AG04449 (cell line): ENCODE results near the gene CCDC91.

Experiments used
- CTCF ChIA-PET: fragments of 350-600 bp; formaldehyde crosslinking; extraction: SDS; loops from one replicate; lab custom pipeline; 2021; ENCODE audit warnings: antibody characterized with exemption; lab: Yijun Ruan, JAX
- POLR2A ChIA-PET: fragments of 400-600, 350-600 bp; formaldehyde crosslinking; extraction: SDS; loops from one replicate; lab custom pipeline; 2020; ENCODE audit warnings: antibody characterized with exemption, inconsistent platforms; lab: Yijun Ruan, JAX
- DNase-seq: peaks from one replicate; pipeline ENCODE4 v3.0.0-alpha.2; 2010; ENCODE audit warnings: low read depth, low spot score
- H3K4me3 ChIP-seq: 2 replicates; pipeline ENCODE4 v1.5.1; 2011; ENCODE audit warnings: low read depth, mild to moderate bottlenecking, control low read depth, low read length
- TF ChIP-seq, protein P1 (sequence below): IDR thresholded peaks from one replicate; pipeline ENCODE4 v1.5.1; 2011; ENCODE audit warnings: mild to moderate bottlenecking, moderate library complexity, low read length, control low read depth, inconsistent platforms; ENCODE audit not compliant: insufficient read depth; ENCODE audit errors: missing control alignments

Gene CCDC91, protein sequence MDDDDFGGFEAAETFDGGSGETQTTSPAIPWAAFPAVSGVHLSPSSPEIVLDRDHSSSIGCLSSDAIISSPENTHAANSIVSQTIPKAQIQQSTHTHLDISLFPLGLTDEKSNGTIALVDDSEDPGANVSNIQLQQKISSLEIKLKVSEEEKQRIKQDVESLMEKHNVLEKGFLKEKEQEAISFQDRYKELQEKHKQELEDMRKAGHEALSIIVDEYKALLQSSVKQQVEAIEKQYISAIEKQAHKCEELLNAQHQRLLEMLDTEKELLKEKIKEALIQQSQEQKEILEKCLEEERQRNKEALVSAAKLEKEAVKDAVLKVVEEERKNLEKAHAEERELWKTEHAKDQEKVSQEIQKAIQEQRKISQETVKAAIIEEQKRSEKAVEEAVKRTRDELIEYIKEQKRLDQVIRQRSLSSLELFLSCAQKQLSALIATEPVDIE

DNA sequence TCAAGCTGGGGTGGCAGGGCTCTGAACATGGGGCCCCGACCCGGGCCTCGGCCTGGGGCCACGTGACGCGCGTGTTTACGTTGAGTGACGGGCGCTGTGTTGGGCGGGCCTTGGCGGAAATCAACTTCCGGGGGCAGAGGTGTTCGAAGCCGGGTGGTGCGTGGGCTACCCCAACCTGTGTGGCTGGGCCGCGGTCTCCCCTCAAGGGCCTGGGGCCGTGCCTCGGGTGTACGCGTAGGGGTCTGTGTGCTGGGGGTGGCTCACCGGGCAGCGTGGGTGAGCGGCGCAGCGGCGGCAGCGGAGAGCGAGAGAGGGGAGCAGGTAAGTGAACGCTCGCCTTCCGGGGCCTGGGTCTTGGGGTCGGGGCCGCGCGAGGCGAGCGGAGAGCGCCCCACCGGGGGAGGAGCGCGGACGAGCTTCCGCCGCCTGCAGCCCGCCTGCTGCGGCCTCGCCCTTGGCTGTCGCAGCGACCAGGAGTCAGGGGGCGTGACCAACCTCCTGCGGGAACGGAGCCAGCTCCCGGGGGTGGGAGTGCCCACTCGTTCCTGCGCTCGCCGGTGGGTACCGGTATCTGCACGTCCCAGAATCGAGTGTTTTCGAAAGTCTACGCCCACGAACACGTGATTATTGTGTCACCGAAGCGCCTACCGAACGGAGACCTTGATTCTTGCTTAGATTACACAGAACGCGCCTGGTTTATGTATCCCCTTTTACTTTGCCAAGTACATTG is at the start of gene CCDC91:
TSS of gene CCDC91 (plus strand) at position 136 of the 730 bp plus-strand sequence. CDS start 66,760 bp downstream, outside the sequence.
- CTCF ChIA-PET: interaction anchor here (0.5 to 2.2 kb wide), 3 partner anchors 15 to 22 kb away, joined by 3 to 5 read pairs (median 3); no protein-coding TSS in a partner anchor
- peak; percentile 26 for DNase-seq
- H3K4me3 ChIP-seq: peak within 1 kb of the TSS; percentile 97
- TF ChIP-seq, protein P1, sequence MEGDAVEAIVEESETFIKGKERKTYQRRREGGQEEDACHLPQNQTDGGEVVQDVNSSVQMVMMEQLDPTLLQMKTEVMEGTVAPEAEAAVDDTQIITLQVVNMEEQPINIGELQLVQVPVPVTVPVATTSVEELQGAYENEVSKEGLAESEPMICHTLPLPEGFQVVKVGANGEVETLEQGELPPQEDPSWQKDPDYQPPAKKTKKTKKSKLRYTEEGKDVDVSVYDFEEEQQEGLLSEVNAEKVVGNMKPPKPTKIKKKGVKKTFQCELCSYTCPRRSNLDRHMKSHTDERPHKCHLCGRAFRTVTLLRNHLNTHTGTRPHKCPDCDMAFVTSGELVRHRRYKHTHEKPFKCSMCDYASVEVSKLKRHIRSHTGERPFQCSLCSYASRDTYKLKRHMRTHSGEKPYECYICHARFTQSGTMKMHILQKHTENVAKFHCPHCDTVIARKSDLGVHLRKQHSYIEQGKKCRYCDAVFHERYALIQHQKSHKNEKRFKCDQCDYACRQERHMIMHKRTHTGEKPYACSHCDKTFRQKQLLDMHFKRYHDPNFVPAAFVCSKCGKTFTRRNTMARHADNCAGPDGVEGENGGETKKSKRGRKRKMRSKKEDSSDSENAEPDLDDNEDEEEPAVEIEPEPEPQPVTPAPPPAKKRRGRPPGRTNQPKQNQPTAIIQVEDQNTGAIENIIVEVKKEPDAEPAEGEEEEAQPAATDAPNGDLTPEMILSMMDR: no peak
- POLR2A ChIA-PET: interaction anchor here (0.6 to 1.5 kb wide), 5 partner anchors 18 to 682 kb away, joined by 3 to 5 read pairs (median 4); no protein-coding TSS in a partner anchor

- ChIA-PET CTCF (interaction anchor here (1.0 kb wide), 1 partner anchor 12 kb away, joined by 4 read pairs; no protein-coding TSS in a partner anchor), POLR2A (no interaction called here)
- H3K4me3 ChIP-seq: no peak overlapping the region
- DNase-seq: no peak
- TF ChIP-seq, protein P1: no peak
Measured at GRCh38 chr12:28144059-28144458, 46.2 kb upstream of the CCDC91 start.

DNA sequence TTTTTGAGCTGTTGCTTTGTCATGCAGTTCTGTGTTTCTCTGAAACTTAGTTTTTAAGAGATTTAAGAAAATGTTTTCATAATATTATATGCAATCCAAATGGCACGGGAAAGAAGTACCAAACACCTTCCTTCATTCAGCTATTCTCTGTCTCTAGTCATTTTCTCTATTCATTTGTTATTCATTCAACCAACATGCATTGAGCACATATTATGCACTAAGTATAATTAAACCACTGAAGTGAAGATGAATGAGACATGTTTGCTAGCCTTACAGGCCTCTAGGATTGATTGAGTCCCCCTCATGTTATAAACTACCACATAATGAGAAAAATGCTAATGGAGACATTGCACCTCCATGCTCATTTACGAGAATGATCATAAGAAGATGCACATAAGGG is 45.7 kb upstream of the CCDC91 start:
- TF ChIP-seq, protein P1: no peak
- no peak overlapping the region for H3K4me3 ChIP-seq
- DNase-seq: no peak
- ChIA-PET POLR2A (no interaction called here), CTCF (interaction anchor here (1.0 kb wide), 1 partner anchor 12 kb away, joined by 4 read pairs; no protein-coding TSS in a partner anchor)

- no peak overlapping the region for H3K4me3 ChIP-seq
- DNase-seq: no peak
- TF ChIP-seq, protein P1: no peak
- ChIA-PET POLR2A (no interaction called here), CTCF (no interaction called here)
Measured at GRCh38 chr12:28145216-28145615, 45.0 kb upstream of the CCDC91 start.

GRCh38 chr12:28149279-28149678 is 41.0 kb upstream of the CCDC91 start:
- POLR2A ChIA-PET: no interaction called here
- TF ChIP-seq, protein P1: no peak
- CTCF ChIA-PET: interaction anchor here (1.7 kb wide), 1 partner anchor 11 kb away, joined by 4 read pairs; no protein-coding TSS in a partner anchor

DNA sequence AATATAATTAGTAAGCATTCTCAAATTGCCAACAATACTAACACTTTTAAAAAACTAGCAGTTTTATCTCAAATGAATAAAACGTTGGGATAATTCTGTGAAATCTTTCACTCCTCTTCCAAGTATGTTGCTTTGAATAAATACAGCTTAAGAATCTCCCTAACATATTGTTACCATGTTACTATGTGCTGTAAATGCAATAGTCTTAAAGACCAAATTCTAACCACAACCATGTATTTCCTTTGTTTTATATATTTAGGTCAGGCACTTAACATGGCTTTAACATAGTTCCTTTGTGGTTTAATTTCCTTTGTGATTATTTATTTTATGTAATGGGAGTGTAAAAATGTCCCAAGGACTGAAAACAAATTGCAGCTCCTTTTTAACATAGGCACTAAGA is 33.9 kb upstream of the CCDC91 start:
- TF ChIP-seq, protein P1: no peak
- DNase-seq: no peak
- no peak overlapping the region for H3K4me3 ChIP-seq
- ChIA-PET CTCF (interaction anchor here (1.3 to 2.4 kb wide), 2 partner anchors 12 to 17 kb away, joined by 4 to 8 read pairs; no protein-coding TSS in a partner anchor), POLR2A (no interaction called here)

More at GRCh38 chr12:28149279-28149678, 41.0 kb upstream of the CCDC91 start:
- H3K4me3 ChIP-seq: no peak overlapping the region
- no peak for DNase-seq
